Fibroblast of mammary gland (primary cell): ENCODE data around the gene CPM.

Source experiments
- DNase-seq: peaks from one replicate; pipeline ENCODE4 v3.0.0-alpha.2; 2010; ENCODE audit warnings: low read depth
- H3K4me3 ChIP-seq: 2 replicates; pipeline ENCODE4 v1.5.1; 2011; ENCODE audit warnings: low read depth, mild to moderate bottlenecking, low read length, moderate library complexity; ENCODE audit not compliant: control insufficient read depth
- TF ChIP-seq, protein P1 (sequence below): conservative IDR thresholded peaks from 2 replicates; pipeline ENCODE4 v1.5.1; 2011; ENCODE audit warnings: low read depth, low read length, inconsistent platforms; ENCODE audit not compliant: control insufficient read depth, insufficient read depth

CPM gene

GRCh38 chr12:68886636-68887572, 46.1 kb downstream of the CPM start:
- no peak for DNase-seq
- H3K4me3 ChIP-seq = no peak overlapping the region
- TF ChIP-seq, protein P1, sequence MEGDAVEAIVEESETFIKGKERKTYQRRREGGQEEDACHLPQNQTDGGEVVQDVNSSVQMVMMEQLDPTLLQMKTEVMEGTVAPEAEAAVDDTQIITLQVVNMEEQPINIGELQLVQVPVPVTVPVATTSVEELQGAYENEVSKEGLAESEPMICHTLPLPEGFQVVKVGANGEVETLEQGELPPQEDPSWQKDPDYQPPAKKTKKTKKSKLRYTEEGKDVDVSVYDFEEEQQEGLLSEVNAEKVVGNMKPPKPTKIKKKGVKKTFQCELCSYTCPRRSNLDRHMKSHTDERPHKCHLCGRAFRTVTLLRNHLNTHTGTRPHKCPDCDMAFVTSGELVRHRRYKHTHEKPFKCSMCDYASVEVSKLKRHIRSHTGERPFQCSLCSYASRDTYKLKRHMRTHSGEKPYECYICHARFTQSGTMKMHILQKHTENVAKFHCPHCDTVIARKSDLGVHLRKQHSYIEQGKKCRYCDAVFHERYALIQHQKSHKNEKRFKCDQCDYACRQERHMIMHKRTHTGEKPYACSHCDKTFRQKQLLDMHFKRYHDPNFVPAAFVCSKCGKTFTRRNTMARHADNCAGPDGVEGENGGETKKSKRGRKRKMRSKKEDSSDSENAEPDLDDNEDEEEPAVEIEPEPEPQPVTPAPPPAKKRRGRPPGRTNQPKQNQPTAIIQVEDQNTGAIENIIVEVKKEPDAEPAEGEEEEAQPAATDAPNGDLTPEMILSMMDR = no peak

GRCh38 chr12:68885381-68885780, 47.6 kb downstream of the CPM start:
- no peak overlapping the region for H3K4me3 ChIP-seq
- TF ChIP-seq, protein P1 = no peak
- DNase-seq = no peak

DNA sequence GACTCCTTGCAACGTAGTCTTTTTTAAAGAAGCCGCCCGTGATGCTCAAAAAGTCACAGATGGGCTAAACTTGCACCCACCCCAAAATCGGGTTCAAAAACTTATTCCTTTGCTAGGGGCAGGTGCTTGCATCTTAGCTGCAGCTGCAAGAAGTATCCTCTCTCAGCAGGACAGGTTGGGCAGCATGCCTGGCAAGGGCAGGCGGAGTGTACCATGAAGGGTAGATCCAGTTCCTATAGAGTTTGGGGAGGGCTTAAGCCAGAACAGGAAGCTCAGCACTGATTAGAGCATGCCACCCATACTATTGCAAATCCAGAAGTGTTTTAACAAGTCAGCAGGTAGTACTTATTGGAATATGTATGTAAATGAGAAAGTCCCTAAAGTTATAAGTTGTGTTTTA, 48.7 kb downstream of the CPM start:
- DNase-seq = no peak
- no peak overlapping the region for H3K4me3 ChIP-seq
- TF ChIP-seq, protein P1 = no peak

- DNase-seq = no peak
- no peak overlapping the region for H3K4me3 ChIP-seq
- TF ChIP-seq, protein P1 = no peak
Measured at GRCh38 chr12:68883151-68883550, 49.8 kb downstream of the CPM start.

DNA sequence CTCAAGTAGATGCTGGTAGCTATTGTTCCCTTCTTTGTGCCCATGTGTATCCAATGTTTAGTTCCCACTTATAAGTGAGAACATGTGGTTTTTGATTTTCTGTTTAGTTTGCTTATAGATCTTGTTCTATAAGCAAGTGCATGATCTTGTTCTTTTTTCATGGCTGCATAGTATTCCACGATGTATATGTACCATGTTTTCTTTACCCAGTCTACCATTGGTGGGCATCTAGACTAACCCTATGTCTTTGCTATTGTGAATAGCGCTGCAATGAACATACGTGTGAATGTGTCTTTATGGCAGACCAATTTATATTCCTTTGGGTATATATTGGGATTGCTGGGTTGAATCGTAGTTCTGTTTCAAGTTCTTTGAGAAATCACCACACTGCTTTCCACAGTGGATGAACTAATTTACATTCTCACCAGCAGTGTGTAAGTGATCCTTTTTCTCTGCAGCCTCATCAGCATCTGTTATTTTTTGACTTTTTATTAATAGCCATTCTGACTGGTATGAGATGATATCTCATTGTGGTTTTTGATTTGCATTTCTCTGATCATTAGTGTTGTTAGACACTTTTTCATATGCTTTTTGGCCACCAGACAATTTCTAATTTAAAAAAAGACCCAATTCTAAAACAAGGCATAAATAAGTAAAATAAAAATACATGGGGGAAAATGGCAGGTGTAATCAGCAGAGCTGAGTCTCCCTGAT, 50.6 kb downstream of the CPM start:
- DNase-seq = no peak
- no peak overlapping the region for H3K4me3 ChIP-seq
- TF ChIP-seq, protein P1 = no peak

GRCh38 chr12:68880660-68881325, 52.2 kb downstream of the CPM start:
- TF ChIP-seq, protein P1 = no peak
- DNase-seq = no peak
- no peak overlapping the region for H3K4me3 ChIP-seq
